Glutamatergic neuron (in vitro differentiated cells): ENCODE data around the gene VPS51. TPM values are rescaled to one million over a fixed set of nuclear protein-coding genes. Genes with fewer than 3 reads are reported as not detected.

Experiments used
- DNase-seq: peaks from one replicate; pipeline ENCODE4 v3.0.0; 2022
- H3K27ac Mint-ChIP-seq: one replicate; pipeline ENCODE4 v1.8.0; 2020; ENCODE audit warnings: mild to moderate bottlenecking, mixed read lengths, inconsistent platforms; ENCODE audit not compliant: unreplicated experiment
- H3K27me3 Mint-ChIP-seq: one replicate; pipeline ENCODE4 v1.8.0; 2020; ENCODE audit warnings: mild to moderate bottlenecking, moderate library complexity, mixed read lengths, inconsistent platforms; ENCODE audit not compliant: unreplicated experiment
- H3K36me3 Mint-ChIP-seq: one replicate; pipeline ENCODE4 v1.8.0; 2020; ENCODE audit warnings: mild to moderate bottlenecking, mixed read lengths, inconsistent platforms; ENCODE audit not compliant: unreplicated experiment
- H3K4me1 Mint-ChIP-seq: one replicate; pipeline ENCODE4 v1.8.0; 2020; ENCODE audit warnings: mild to moderate bottlenecking, low read depth, mixed read lengths, inconsistent platforms; ENCODE audit not compliant: unreplicated experiment
- H3K4me3 Mint-ChIP-seq: one replicate; pipeline ENCODE4 v1.8.0; 2020; ENCODE audit warnings: mild to moderate bottlenecking, mixed read lengths, inconsistent platforms; ENCODE audit not compliant: unreplicated experiment
- H3K9me3 Mint-ChIP-seq: one replicate; pipeline ENCODE4 v1.8.0; 2020; ENCODE audit warnings: mild to moderate bottlenecking, moderate library complexity, mixed read lengths, inconsistent platforms; ENCODE audit not compliant: unreplicated experiment
- CTCF ChIP-seq: fragments of 200-600 bp; sonication (generic); IDR thresholded peaks from one replicate; pipeline ENCODE4 v1.5.0; 2021; ENCODE audit not compliant: partially characterized antibody, unreplicated experiment
- total RNA-seq: library from RNA; stranded (reverse); fragmentation: NEBNext Ultra II Directional; extraction: Animal tissue kit (Norgen Biotek cat#: 25700); gene quantifications from one replicate; pipeline ENCODE4 v1.2.1, GENCODE V29; 2021; ENCODE audit not compliant: unreplicated experiment

Gene VPS51
- total RNA-seq, 1 donor from 2014 or later = 105 TPM

- peaks cover 9% of the 10 kb centered on the region for H3K9me3 Mint-ChIP-seq
- H3K36me3 Mint-ChIP-seq = no peaks in the 10 kb centered on the region
- H3K4me1 Mint-ChIP-seq = no peaks in the 10 kb centered on the region
- no peak for TF ChIP-seq CTCF
- no peak for DNase-seq
- H3K27me3 Mint-ChIP-seq = peaks cover 5% of the 10 kb centered on the region
- H3K4me3 Mint-ChIP-seq = peak overlapping the region; percentile 10
- no peak overlapping the region for H3K27ac Mint-ChIP-seq
Observed at GRCh38 chr11:65103476-65103875, 7.5 kb downstream of the VPS51 start.

- H3K27ac Mint-ChIP-seq = no peak overlapping the region
- peaks cover 6% of the 10 kb centered on the region for H3K9me3 Mint-ChIP-seq
- peaks cover 5% of the 10 kb centered on the region for H3K27me3 Mint-ChIP-seq
- H3K36me3 Mint-ChIP-seq = no peaks in the 10 kb centered on the region
- DNase-seq = no peak
- no peak for TF ChIP-seq CTCF
- peak overlapping the region; percentile 8 for H3K4me3 Mint-ChIP-seq
- H3K4me1 Mint-ChIP-seq = no peaks in the 10 kb centered on the region
Observed at GRCh38 chr11:65104628-65105027, 8.6 kb downstream of the VPS51 start.

GRCh38 chr11:65107078-65107477, 11.1 kb downstream of the VPS51 start:
- H3K27ac Mint-ChIP-seq = no peak overlapping the region
- no peak for TF ChIP-seq CTCF
- peaks cover 10% of the 10 kb centered on the region for H3K9me3 Mint-ChIP-seq
- peaks cover 3% of the 10 kb centered on the region for H3K4me1 Mint-ChIP-seq
- H3K36me3 Mint-ChIP-seq = no peaks in the 10 kb centered on the region
- H3K27me3 Mint-ChIP-seq = peaks cover 12% of the 10 kb centered on the region
- DNase-seq = no peak
- H3K4me3 Mint-ChIP-seq = no peak overlapping the region

- Mint-ChIP-seq H3K9me3 (peaks cover 10% of the 10 kb centered on the region), H3K27me3 (peaks cover 13% of the 10 kb centered on the region), H3K27ac (no peak overlapping the region), H3K36me3 (no peaks in the 10 kb centered on the region), H3K4me1 (peaks cover 3% of the 10 kb centered on the region), H3K4me3 (no peak overlapping the region)
- TF ChIP-seq CTCF = no peak
- DNase-seq = no peak
Observed at GRCh38 chr11:65107751-65108468, 11.9 kb downstream of the VPS51 start.

- Mint-ChIP-seq H3K4me3 (no peak overlapping the region), H3K9me3 (peaks cover 15% of the 10 kb centered on the region), H3K4me1 (peaks cover 5% of the 10 kb centered on the region), H3K27me3 (peaks cover 17% of the 10 kb centered on the region), H3K36me3 (no peaks in the 10 kb centered on the region), H3K27ac (no peak overlapping the region)
- DNase-seq = no peak
- no peak for TF ChIP-seq CTCF
Observed at GRCh38 chr11:65108469-65109123, 12.6 kb downstream of the VPS51 start.
